Activated T-helper 17 cell treated with anti-CD3 and anti-CD28 coated beads, Interleukin-2, amount 50 U/mL, for 72 hours (primary cell): ENCODE data around the gene CNP. TPM values are rescaled to one million over a fixed set of nuclear protein-coding genes. Genes with fewer than 3 reads are reported as not detected.
A peak's percentile ranks its signal among the peaks of the same experiment; 100 is the strongest.
"Not testable (repeated sequence)": the region's sequence is repeated elsewhere in the genome, so short reads cannot be mapped to it uniquely, and the experiment has no call there.

Source experiments
- ATAC-seq: fragments of 150-1000 bp; cut with Tn5 transposase; replicated peaks from 2 replicates; pipeline ENCODE4 v1.10.0; 2021; ENCODE audit warnings: mild to moderate bottlenecking, moderate library complexity
- H3K27ac Mint-ChIP-seq: one replicate; pipeline ENCODE4 v1.8.0; 2022; ENCODE audit warnings: mixed read lengths
- H3K27me3 Mint-ChIP-seq: one replicate; pipeline ENCODE4 v1.8.0; 2022; ENCODE audit warnings: mixed read lengths
- H3K36me3 Mint-ChIP-seq: one replicate; pipeline ENCODE4 v1.8.0; 2022; ENCODE audit warnings: low read depth, mild to moderate bottlenecking, mixed read lengths
- H3K4me1 Mint-ChIP-seq: one replicate; pipeline ENCODE4 v1.8.0; 2022; ENCODE audit warnings: mixed read lengths
- H3K4me3 Mint-ChIP-seq: one replicate; pipeline ENCODE4 v1.8.0; 2022; ENCODE audit warnings: mild to moderate bottlenecking, mixed read lengths
- H3K9me3 Mint-ChIP-seq: one replicate; pipeline ENCODE4 v1.8.0; 2022; ENCODE audit warnings: mixed read lengths
- total RNA-seq, 2 donors: library from RNA; stranded (reverse); gene quantifications; one replicate each; pipeline ENCODE4 v1.2.3, GENCODE V29; 2022

Gene CNP
- total RNA-seq, result 10 to 100 TPM; 51.4 to 82.9 TPM

GRCh38 chr17:41966463-41967140, at the start of gene CNP:
CNP (plus strand) TSS chr17:41966795; CDS start chr17:41966885, 90 bp downstream.
- Mint-ChIP-seq H3K27me3 (no peaks in the 10 kb centered on the region), H3K4me3 (peak within 1 kb of the TSS; percentile 75), H3K4me1 (peaks cover 13% of the 10 kb centered on the region), H3K27ac (peak within 1 kb of the TSS; percentile 81), H3K9me3 (no peaks in the 10 kb centered on the region), H3K36me3 (peaks cover 43% of the 10 kb centered on the region)
- peak; percentile 81 for ATAC-seq

- peaks cover 40% of the 10 kb centered on the region for H3K36me3 Mint-ChIP-seq
- H3K4me3 Mint-ChIP-seq, result peak overlapping the region; percentile 83
- no peaks in the 10 kb centered on the region for H3K27me3 Mint-ChIP-seq
- peak overlapping the region; percentile 85 for H3K27ac Mint-ChIP-seq
- no peak for ATAC-seq
- no peaks in the 10 kb centered on the region for H3K9me3 Mint-ChIP-seq
- H3K4me1 Mint-ChIP-seq, result peaks cover 17% of the 10 kb centered on the region
Measured at GRCh38 chr17:41917192-41917591, 49.4 kb upstream of the CNP start.

GRCh38 chr17:41917679-41918313, 48.8 kb upstream of the CNP start:
- H3K4me3 Mint-ChIP-seq, result peak overlapping the region; percentile 83
- no peak for ATAC-seq
- H3K9me3 Mint-ChIP-seq, result no peaks in the 10 kb centered on the region
- H3K27me3 Mint-ChIP-seq, result no peaks in the 10 kb centered on the region
- peaks cover 34% of the 10 kb centered on the region for H3K36me3 Mint-ChIP-seq
- peaks cover 12% of the 10 kb centered on the region for H3K4me1 Mint-ChIP-seq
- H3K27ac Mint-ChIP-seq, result peak overlapping the region; percentile 85

- ATAC-seq, result peak; percentile 100
- H3K4me1 Mint-ChIP-seq, result peaks cover 7% of the 10 kb centered on the region
- peaks cover 27% of the 10 kb centered on the region for H3K36me3 Mint-ChIP-seq
- no peaks in the 10 kb centered on the region for H3K9me3 Mint-ChIP-seq
- no peaks in the 10 kb centered on the region for H3K27me3 Mint-ChIP-seq
- H3K4me3 Mint-ChIP-seq, result peak within 1 kb of the TSS; percentile 83
- peak within 1 kb of the TSS; percentile 85 for H3K27ac Mint-ChIP-seq
Measured at GRCh38 chr17:41918314-41919164, 48.1 kb upstream of the CNP start, which contains the start of gene ACLY. ACLY (minus strand) TSS chr17:41918951; CDS start chr17:41913873, 5,078 bp downstream.

- peaks cover 22% of the 10 kb centered on the region for H3K36me3 Mint-ChIP-seq
- no peaks in the 10 kb centered on the region for H3K9me3 Mint-ChIP-seq
- ATAC-seq, result peak; percentile 10
- no peaks in the 10 kb centered on the region for H3K27me3 Mint-ChIP-seq
- H3K4me3 Mint-ChIP-seq, result peak overlapping the region; percentile 83
- peak overlapping the region; percentile 85 for H3K27ac Mint-ChIP-seq
- H3K4me1 Mint-ChIP-seq, result peaks cover 7% of the 10 kb centered on the region
Measured at GRCh38 chr17:41919165-41919817, 47.3 kb upstream of the CNP start.

- no peaks in the 10 kb centered on the region for H3K9me3 Mint-ChIP-seq
- peak overlapping the region; percentile 83 for H3K4me3 Mint-ChIP-seq
- no peaks in the 10 kb centered on the region for H3K27me3 Mint-ChIP-seq
- no peak overlapping the region for H3K27ac Mint-ChIP-seq
- H3K4me1 Mint-ChIP-seq, result peaks cover 7% of the 10 kb centered on the region
- ATAC-seq, result no peak
- H3K36me3 Mint-ChIP-seq, result peaks cover 17% of the 10 kb centered on the region
Measured at GRCh38 chr17:41919840-41920579, 46.6 kb upstream of the CNP start.

- no peak overlapping the region for H3K27ac Mint-ChIP-seq
- H3K36me3 Mint-ChIP-seq, result peaks cover 16% of the 10 kb centered on the region
- H3K4me3 Mint-ChIP-seq, result peak overlapping the region; percentile 83
- H3K4me1 Mint-ChIP-seq, result peaks cover 6% of the 10 kb centered on the region
- ATAC-seq, result no peak
- no peaks in the 10 kb centered on the region for H3K9me3 Mint-ChIP-seq
- H3K27me3 Mint-ChIP-seq, result no peaks in the 10 kb centered on the region
Measured at GRCh38 chr17:41920580-41920955, 46.0 kb upstream of the CNP start.

GRCh38 chr17:41925991-41926590, 40.5 kb upstream of the CNP start:
- no peaks in the 10 kb centered on the region for H3K9me3 Mint-ChIP-seq
- peaks cover 6% of the 10 kb centered on the region for H3K36me3 Mint-ChIP-seq
- H3K4me3 Mint-ChIP-seq, result no peak overlapping the region
- no peaks in the 10 kb centered on the region for H3K27me3 Mint-ChIP-seq
- H3K4me1 Mint-ChIP-seq, result peaks cover 7% of the 10 kb centered on the region
- no peak overlapping the region for H3K27ac Mint-ChIP-seq
- no peak for ATAC-seq

GRCh38 chr17:41928693-41929251, 37.8 kb upstream of the CNP start:
- peak overlapping the region; percentile 87 for H3K4me3 Mint-ChIP-seq
- H3K36me3 Mint-ChIP-seq, result peaks cover 6% of the 10 kb centered on the region
- no peaks in the 10 kb centered on the region for H3K27me3 Mint-ChIP-seq
- H3K4me1 Mint-ChIP-seq, result peaks cover 7% of the 10 kb centered on the region
- no peaks in the 10 kb centered on the region for H3K9me3 Mint-ChIP-seq
- peak overlapping the region; percentile 91 for H3K27ac Mint-ChIP-seq
- ATAC-seq, result no peak

- Mint-ChIP-seq H3K27ac (peak within 1 kb of the TSS; percentile 91), H3K4me3 (peak within 1 kb of the TSS; percentile 87), H3K36me3 (peaks cover 6% of the 10 kb centered on the region), H3K4me1 (peaks cover 7% of the 10 kb centered on the region), H3K27me3 (no peaks in the 10 kb centered on the region), H3K9me3 (no peaks in the 10 kb centered on the region)
- peak; percentile 98 for ATAC-seq
Measured at GRCh38 chr17:41930009-41930832, 36.4 kb upstream of the CNP start, which contains the start of gene ODAD4. ODAD4 (plus strand) TSS chr17:41930617; CDS start chr17:41930724, 107 bp downstream.

GRCh38 chr17:41930833-41931156, 35.8 kb upstream of the CNP start:
- not testable (repeated sequence) for H3K36me3 Mint-ChIP-seq, H3K27me3 Mint-ChIP-seq, H3K4me1 Mint-ChIP-seq, H3K9me3 Mint-ChIP-seq
- peak overlapping the region; percentile 91 for H3K27ac Mint-ChIP-seq
- peak; percentile 50 for ATAC-seq
- peak overlapping the region; percentile 87 for H3K4me3 Mint-ChIP-seq

- not testable (repeated sequence) for H3K27ac Mint-ChIP-seq, H3K36me3 Mint-ChIP-seq, ATAC-seq, H3K27me3 Mint-ChIP-seq, H3K4me1 Mint-ChIP-seq, H3K9me3 Mint-ChIP-seq
- H3K4me3 Mint-ChIP-seq, result peak overlapping the region; percentile 87
Measured at GRCh38 chr17:41931715-41932114, 34.9 kb upstream of the CNP start.
